ENCODE data around the gene VIPAS39.

GRCh38 chr14:77478029-77478428 is 20.6 kb upstream of the VIPAS39 start:
- TF ChIP-seq ZNF274 (IDR thresholded peaks at IDR 0.05; ENCODE audit: low read depth, low read length), result no peak
- no peak for TF ChIP-seq SUZ12 (IDR thresholded peaks at IDR 0.05; ENCODE audit: extremely low read depth, insufficient read depth, insufficient read length)
- TF ChIP-seq YY1 (IDR thresholded peaks at IDR 0.05; ENCODE audit: insufficient read depth, insufficient read length), result no peak
